Testis (tissue), 3 donors: Measurements from ENCODE around the gene SH3RF3. TPM values are rescaled to one million over a fixed set of nuclear protein-coding genes. Genes with fewer than 3 reads are reported as not detected.

Source experiments
- DNase-seq: peaks from one replicate; pipeline ENCODE4 v3.0.0-alpha.2; 2019
- H3K27ac ChIP-seq, 2 donors: fragments of 200-600 bp; sonication (generic); one replicate each; pipeline ENCODE4 v1.5.1; 2019
- H3K27me3 ChIP-seq: fragments of 200-600 bp; sonication (generic); one replicate; pipeline ENCODE4 v1.5.1; 2019
- H3K36me3 ChIP-seq: fragments of 200-600 bp; sonication (generic); one replicate; pipeline ENCODE4 v1.5.1; 2017; ENCODE audit warnings: low read depth; ENCODE audit errors: missing control alignments
- H3K4me1 ChIP-seq: fragments of 200-600 bp; sonication (generic); one replicate; pipeline ENCODE4 v1.5.1; 2019
- H3K4me3 ChIP-seq, 2 donors: fragments of 200-600 bp; sonication (generic); one replicate each; pipeline ENCODE4 v1.5.1; 2017 to 2019
- H3K9me3 ChIP-seq: fragments of 200-600 bp; sonication (generic); one replicate; pipeline ENCODE4 v1.5.1; 2017
- POLR2A ChIP-seq: fragments of 450-650 bp; IDR thresholded peaks from one replicate; pipeline ENCODE4 v1.6.1; 2017; ENCODE audit warnings: antibody characterized with exemption, mild to moderate bottlenecking, moderate library complexity
- whole genome bisulfite sequencing, 2 donors: methylation state at CpG; one replicate each; pipeline ENCODE4 v1.1.5; 2018; 5-methylcytosine and 5-hydroxymethylcytosine counted together
- intact Hi-C: fragments of 100-400 bp; cut with DNase I; formaldehyde crosslinking; loops from one replicate; pipeline ENCODE4 v1.15.1; 2023; ENCODE audit warnings: low total_unique reads
- polyA plus RNA-seq: library from polyadenylated mRNA; stranded (reverse); fragments of 350-450 nt; fragmentation: Illumina TruSeq; extraction: RNeasy Lipid Tissue Mini Kit (QIAGEN cat#74804); gene quantifications from one replicate; pipeline ENCODE4 v1.2.3, GENCODE V29; 2014; ENCODE audit warnings: low read depth, low replicate concordance; ENCODE audit not compliant: insufficient read depth
- total RNA-seq, 2 donors: library from RNA; depleted of rRNA; stranded (reverse); fragments of >200 nt; gene quantifications; one replicate each; pipeline ENCODE4 v1.2.3, GENCODE V29; 2016
- TF ChIP-seq, protein P1 (sequence below), 3 experiments: fragments of 450-650 bp in 2 of 3; fragments of 200-600 bp in 1 of 3; sonication (generic) in 1 of 3; IDR thresholded peaks; one replicate each; pipeline ENCODE4 v1.5.1; 2016 to 2019; ENCODE audit warnings: antibody characterized with exemption in 3 of 3, mild to moderate bottlenecking in 2 of 3, moderate library complexity in 1 of 3

SH3RF3 gene
- total and polyA plus RNA-seq, 3 donors from 2014 or later: 9.3 to 20.1 (median 16.5) TPM

DNA sequence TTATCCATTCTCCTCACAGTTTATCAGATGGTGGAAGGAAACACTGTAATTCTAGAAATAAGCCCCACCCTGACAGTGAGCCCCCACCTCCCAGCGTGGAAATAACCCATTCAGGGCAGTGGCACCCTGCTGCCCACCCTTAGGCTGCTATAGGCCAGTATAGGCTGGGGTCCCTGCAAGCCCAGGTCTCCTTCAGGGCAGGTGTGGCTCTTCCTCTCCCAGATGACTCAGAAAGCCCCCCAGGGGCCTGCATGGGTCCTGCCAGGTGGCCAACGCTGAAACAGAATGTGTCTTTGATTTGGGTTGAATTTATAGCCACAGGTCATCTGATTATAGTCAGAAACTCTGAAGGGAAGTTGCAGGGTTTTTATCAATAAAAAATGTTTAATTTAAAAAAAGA is 136.4 kb downstream of the SH3RF3 start:
- 60 to 74% methylated on average over 2 of the region's 2 CpGs for WGBS, 2 donors

DNA sequence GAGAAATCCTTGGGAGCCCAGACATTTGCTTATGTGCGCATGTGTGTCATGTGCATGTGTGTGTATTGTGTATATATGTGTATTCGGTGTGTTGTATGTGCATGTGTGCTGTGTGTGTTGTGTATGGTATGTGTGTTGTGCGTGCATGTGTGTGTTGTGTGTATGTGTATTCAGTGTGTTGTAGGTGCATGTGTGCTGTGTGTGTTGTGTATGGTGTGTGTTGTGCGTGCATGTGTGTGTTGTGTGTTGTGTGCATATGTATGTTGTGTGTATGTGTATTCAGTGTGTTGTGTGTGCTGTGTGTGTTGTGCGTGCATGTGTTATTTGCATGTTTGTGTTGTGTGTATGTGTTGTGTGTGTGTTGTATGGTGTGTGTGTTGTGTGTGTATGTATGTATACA is 136.9 kb downstream of the SH3RF3 start:
- WGBS, 2 donors: 95 to 98% methylated on average over 5 of the region's 5 CpGs
- intact Hi-C loops: no loop called here
- TF ChIP-seq, protein P1, sequence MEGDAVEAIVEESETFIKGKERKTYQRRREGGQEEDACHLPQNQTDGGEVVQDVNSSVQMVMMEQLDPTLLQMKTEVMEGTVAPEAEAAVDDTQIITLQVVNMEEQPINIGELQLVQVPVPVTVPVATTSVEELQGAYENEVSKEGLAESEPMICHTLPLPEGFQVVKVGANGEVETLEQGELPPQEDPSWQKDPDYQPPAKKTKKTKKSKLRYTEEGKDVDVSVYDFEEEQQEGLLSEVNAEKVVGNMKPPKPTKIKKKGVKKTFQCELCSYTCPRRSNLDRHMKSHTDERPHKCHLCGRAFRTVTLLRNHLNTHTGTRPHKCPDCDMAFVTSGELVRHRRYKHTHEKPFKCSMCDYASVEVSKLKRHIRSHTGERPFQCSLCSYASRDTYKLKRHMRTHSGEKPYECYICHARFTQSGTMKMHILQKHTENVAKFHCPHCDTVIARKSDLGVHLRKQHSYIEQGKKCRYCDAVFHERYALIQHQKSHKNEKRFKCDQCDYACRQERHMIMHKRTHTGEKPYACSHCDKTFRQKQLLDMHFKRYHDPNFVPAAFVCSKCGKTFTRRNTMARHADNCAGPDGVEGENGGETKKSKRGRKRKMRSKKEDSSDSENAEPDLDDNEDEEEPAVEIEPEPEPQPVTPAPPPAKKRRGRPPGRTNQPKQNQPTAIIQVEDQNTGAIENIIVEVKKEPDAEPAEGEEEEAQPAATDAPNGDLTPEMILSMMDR (IDR thresholded peaks at IDR 0.05): no peak
- no peak for TF ChIP-seq POLR2A
- no peak overlapping the region for H3K27ac ChIP-seq
- no peak for DNase-seq
- no peaks in the 10 kb centered on the region for H3K27me3 ChIP-seq
- H3K4me3 ChIP-seq: no peak overlapping the region
- no peaks in the 10 kb centered on the region for H3K9me3 ChIP-seq
- peaks cover 3% of the 10 kb centered on the region for H3K4me1 ChIP-seq
- no peaks in the 10 kb centered on the region for H3K36me3 ChIP-seq

More for the DNA sequence above, 136.4 kb downstream of the SH3RF3 start:
- Histone ChIP-seq H3K4me1 (peaks cover 3% of the 10 kb centered on the region), H3K36me3 (no peaks in the 10 kb centered on the region), H3K4me3 (no peak overlapping the region), H3K27me3 (no peaks in the 10 kb centered on the region), H3K9me3 (no peaks in the 10 kb centered on the region), H3K27ac (no peak overlapping the region)
- TF ChIP-seq, protein P1 (IDR thresholded peaks at IDR 0.05): no peak
- no peak for TF ChIP-seq POLR2A
- no peak for DNase-seq
- intact Hi-C loops: no loop called here

DNA sequence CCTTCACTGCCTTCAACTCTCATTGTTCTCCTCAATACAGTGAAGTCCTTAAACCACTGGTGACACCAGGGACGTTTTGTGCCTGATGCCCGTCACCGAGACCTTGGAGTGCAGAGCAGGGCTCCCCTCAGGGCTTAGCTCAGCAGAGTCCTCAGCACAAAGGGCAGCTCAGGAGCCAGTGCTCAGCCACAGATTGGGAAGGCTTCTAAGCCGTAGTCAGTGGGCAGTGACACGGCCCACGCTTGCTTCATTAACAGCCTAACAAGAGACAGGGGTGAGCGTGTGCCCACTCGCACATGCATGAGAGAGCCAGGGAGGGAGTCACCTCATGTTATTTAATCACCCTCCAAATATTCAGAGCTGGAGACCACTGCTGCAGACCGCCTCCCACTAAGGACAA is 137.5 kb downstream of the SH3RF3 start:
- no peak for TF ChIP-seq POLR2A
- TF ChIP-seq, protein P1 (IDR thresholded peaks at IDR 0.05): no peak
- Histone ChIP-seq H3K4me3 (no peak overlapping the region), H3K27ac (no peak overlapping the region), H3K4me1 (peaks cover 3% of the 10 kb centered on the region), H3K27me3 (no peaks in the 10 kb centered on the region), H3K36me3 (no peaks in the 10 kb centered on the region), H3K9me3 (no peaks in the 10 kb centered on the region)
- no peak for DNase-seq
- intact Hi-C loops: no loop called here
- 75 to 79% methylated on average over 8 to 9 of the region's 9 CpGs for whole genome bisulfite sequencing, 2 donors

DNA sequence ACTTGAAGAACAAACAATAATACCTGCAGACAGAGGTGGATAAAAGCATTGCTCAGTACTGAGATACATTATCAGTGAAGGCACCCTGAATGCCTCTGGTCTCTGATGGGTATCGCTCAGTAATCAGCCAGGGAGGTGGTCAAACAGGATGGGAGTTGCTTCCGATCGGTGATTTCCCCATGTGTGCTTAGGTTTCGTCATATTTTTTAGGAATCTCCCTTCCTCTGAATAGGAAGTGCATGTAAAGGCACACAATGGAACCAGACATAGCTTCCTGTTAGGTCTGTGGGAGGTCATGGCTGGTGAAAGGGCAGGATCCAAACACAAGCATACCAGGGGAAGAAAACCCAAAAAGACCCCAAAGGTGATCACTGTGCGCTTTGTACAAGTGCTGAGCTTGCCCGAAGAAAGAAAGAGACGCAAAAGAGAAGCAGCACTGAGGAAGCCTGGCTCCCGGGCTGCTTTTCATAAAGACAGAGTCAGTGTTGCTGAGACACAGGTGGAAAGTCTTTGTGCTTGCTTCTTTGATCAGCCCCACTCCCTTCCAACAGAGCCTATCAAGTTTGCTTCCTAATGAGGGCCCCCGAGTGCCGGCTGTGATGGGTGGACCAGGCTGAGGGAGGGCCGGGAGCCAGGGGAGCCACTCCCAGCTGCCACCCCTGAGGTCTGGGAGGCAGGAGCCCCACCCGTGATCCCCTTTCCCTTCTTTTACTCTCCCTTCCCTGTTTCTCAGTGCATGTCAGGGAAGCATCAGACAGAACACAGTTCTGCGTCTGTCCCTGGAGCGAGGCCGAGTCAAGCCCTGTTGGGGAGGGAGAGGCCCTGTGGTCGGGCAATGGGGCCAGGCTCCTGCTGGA is 138.2 kb downstream of the SH3RF3 start:
- no peak overlapping the region for H3K4me3 ChIP-seq
- H3K36me3 ChIP-seq: no peaks in the 10 kb centered on the region
- intact Hi-C loops: no loop called here
- no peak overlapping the region for H3K27ac ChIP-seq
- no peaks in the 10 kb centered on the region for H3K9me3 ChIP-seq
- peaks cover 3% of the 10 kb centered on the region for H3K4me1 ChIP-seq
- 72 to 74% methylated on average over 15 to 16 of the region's 16 CpGs for WGBS, 2 donors
- no peak for DNase-seq
- TF ChIP-seq, protein P1 (IDR thresholded peaks at IDR 0.05): no peak
- no peak for TF ChIP-seq POLR2A
- no peaks in the 10 kb centered on the region for H3K27me3 ChIP-seq

DNA sequence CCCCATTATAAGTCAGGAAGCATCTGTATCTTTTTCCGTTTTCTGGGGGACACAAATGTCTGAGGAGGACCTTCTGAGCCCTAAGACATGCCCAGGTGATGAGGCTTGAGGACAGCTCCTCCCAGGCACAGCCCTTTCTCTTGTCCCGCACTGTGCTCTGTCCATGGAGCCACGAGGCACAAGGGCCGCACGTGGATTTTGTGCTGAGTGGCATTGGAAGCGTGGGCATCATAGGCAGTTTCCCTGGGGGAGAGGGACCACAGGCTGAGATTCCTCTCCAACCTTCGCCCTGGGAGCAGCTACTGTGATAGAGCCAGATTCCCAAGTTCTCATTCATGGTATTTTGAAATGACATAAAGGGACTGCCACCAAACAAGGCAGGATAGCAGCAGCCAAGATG is 139.9 kb downstream of the SH3RF3 start:
- no peak overlapping the region for H3K4me3 ChIP-seq
- WGBS, 2 donors: 97 to 98% methylated on average over 7 of the region's 7 CpGs
- no peaks in the 10 kb centered on the region for H3K27me3 ChIP-seq
- no peaks in the 10 kb centered on the region for H3K9me3 ChIP-seq
- no peak for TF ChIP-seq POLR2A
- TF ChIP-seq, protein P1 (IDR thresholded peaks at IDR 0.05): no peak
- peaks cover 3% of the 10 kb centered on the region for H3K4me1 ChIP-seq
- no peak for DNase-seq
- H3K27ac ChIP-seq: no peak overlapping the region
- intact Hi-C loops: no loop called here
- H3K36me3 ChIP-seq: no peaks in the 10 kb centered on the region
